CD4-positive, alpha-beta T cell (primary cell): ENCODE measurements around the gene SOX3. TPM values are rescaled to one million over a fixed set of nuclear protein-coding genes. Genes with fewer than 3 reads are reported as not detected.

Experiments used
- ATAC-seq: fragments of 200-7000 bp; cut with Tn5 transposase; one replicate; pipeline ENCODE4 v1.10.0; 2022; ENCODE audit warnings: mild to moderate bottlenecking; ENCODE audit not compliant: poor library complexity
- CTCF ChIA-PET: fragments of 350-600 bp; sonication (Branson Sonifier 250); formaldehyde crosslinking; loops from one replicate; lab custom pipeline; 2021; ENCODE audit warnings: antibody characterized with exemption, inconsistent platforms; lab: Charles Lee
- POLR2A ChIA-PET: fragments of 350-600 bp; sonication (Branson Sonifier 250); formaldehyde crosslinking; loops from one replicate; lab custom pipeline; 2021; ENCODE audit warnings: antibody characterized with exemption, inconsistent platforms; lab: Charles Lee
- DNase-seq, 14 experiments: peaks; one replicate each; pipeline ENCODE4 v3.0.0-alpha.2; 2013 to 2020; ENCODE audit warnings: mixed read lengths in 2 of 14
- H3K27ac ChIP-seq, 2 donors: one replicate each; pipeline versions ENCODE4 v1.5.1 to v1.7.0; 2013; ENCODE audit warnings: low read length in 2 of 2, low read depth in 1 of 2, mild to moderate bottlenecking in 1 of 2
- H3K27me3 ChIP-seq, 2 experiments: 1 replicate in 1 of 2; 2 replicates in 1 of 2; pipeline versions ENCODE4 v1.6.1 to v1.7.0; 2013; ENCODE audit warnings: low read length in 2 of 2, control low read depth in 1 of 2, mild to moderate bottlenecking in 1 of 2, moderate library complexity in 1 of 2; ENCODE audit not compliant: insufficient read depth in 2 of 2, control insufficient read depth in 1 of 2
- H3K36me3 ChIP-seq: one replicate; pipeline ENCODE4 v1.6.1; 2013; ENCODE audit warnings: low read length, control low read depth; ENCODE audit not compliant: insufficient read depth
- H3K4me1 ChIP-seq: one replicate; pipeline ENCODE4 v1.6.1; 2013; ENCODE audit warnings: low read length, control low read depth; ENCODE audit not compliant: insufficient read depth
- H3K4me3 ChIP-seq: one replicate; pipeline ENCODE4 v1.5.1; 2013; ENCODE audit warnings: mild to moderate bottlenecking, low read length, moderate library complexity
- H3K9me3 ChIP-seq, 2 experiments: 1 replicate in 1 of 2; 2 replicates in 1 of 2; pipeline versions ENCODE4 v1.6.1 to v1.7.0; 2013; ENCODE audit warnings: low read length in 2 of 2, mild to moderate bottlenecking in 2 of 2, control low read depth in 1 of 2, moderate library complexity in 1 of 2; ENCODE audit not compliant: control insufficient read depth in 1 of 2, insufficient read depth in 1 of 2
- H3K27ac Mint-ChIP-seq: one replicate; pipeline ENCODE4 v1.8.0; 2020; ENCODE audit warnings: mixed read lengths
- H3K27me3 Mint-ChIP-seq: one replicate; pipeline ENCODE4 v1.8.0; 2021; ENCODE audit warnings: mixed read lengths
- H3K36me3 Mint-ChIP-seq: one replicate; pipeline ENCODE4 v1.8.0; 2021; ENCODE audit warnings: low read depth, mixed read lengths
- H3K4me1 Mint-ChIP-seq: one replicate; pipeline ENCODE4 v1.8.0; 2021; ENCODE audit warnings: low read depth, mixed read lengths
- H3K4me3 Mint-ChIP-seq: one replicate; pipeline ENCODE4 v1.8.0; 2020; ENCODE audit warnings: mild to moderate bottlenecking, mixed read lengths
- H3K9me3 Mint-ChIP-seq: one replicate; pipeline ENCODE4 v1.8.0; 2020; ENCODE audit warnings: mixed read lengths
- intact Hi-C, 2 experiments: fragments of 100-400 bp; cut with DNase I in 1 of 2; cut with micrococcal nuclease in 1 of 2; formaldehyde crosslinking; loops; one replicate each; pipeline versions ENCODE4 v1.15.1 to v1.9.0; 2023 to 2025; cut with DNase I, micrococcal nuclease
- total RNA-seq, 174 experiments: library from RNA in 2 of 174; stranded (reverse) in 2 of 174; gene quantifications; one replicate each; pipeline ENCODE4 v1.2.3 and lab custom pipeline; 2021 to 2026
- TF ChIP-seq, protein P1 (sequence below): fragments of 200-600 bp; IDR thresholded peaks from one replicate; pipeline ENCODE4 v1.8.0; 2022; ENCODE audit warnings: antibody characterized with exemption, mild to moderate bottlenecking

SOX3 gene
- total RNA-seq, 2 experiments from 2014 or later = not detected

DNA sequence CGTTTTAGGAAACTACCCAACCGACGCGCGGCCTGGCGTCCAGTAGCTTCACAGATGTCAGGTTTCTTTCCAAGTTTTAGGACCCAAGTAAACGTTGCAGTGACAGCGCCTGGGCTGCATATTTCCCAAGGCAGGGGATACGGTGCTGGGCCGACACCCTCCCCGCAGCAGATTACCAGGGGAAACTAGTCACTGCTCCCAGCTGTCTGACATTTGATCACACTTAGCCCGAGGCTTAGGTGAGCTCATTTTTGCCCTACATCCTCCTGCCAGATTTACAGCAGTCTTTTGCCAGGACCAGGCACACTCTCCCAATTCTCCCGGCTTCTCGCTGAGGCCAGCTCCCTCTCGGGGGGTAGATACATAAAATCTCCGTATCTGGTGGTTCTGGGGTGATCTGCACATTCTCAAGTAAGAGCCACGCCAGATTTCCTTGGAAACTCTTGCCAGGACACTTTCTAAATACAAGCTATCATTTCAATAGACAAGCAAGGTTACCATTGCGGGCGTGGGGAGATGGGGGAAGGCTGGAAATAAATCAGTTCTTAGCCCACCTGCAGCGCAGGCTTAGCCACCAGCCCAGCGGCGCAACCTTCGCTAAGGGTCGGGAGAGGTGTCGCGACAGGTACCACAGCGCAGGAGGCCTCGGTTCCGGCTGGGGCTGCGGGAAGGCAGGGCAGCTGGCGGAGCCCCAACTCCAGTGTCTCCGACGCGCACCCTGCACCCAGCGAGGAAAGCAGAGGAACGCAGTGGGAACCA is 2.5 kb upstream of the SOX3 start:
- Mint-ChIP-seq H3K9me3 (no peaks in the 10 kb centered on the region), H3K36me3 (no peaks in the 10 kb centered on the region), H3K4me3 (no peak overlapping the region), H3K4me1 (no peaks in the 10 kb centered on the region), H3K27me3 (peaks cover 33% of the 10 kb centered on the region), H3K27ac (no peak overlapping the region)
- intact Hi-C loops = no loop called here
- TF ChIP-seq, protein P1, sequence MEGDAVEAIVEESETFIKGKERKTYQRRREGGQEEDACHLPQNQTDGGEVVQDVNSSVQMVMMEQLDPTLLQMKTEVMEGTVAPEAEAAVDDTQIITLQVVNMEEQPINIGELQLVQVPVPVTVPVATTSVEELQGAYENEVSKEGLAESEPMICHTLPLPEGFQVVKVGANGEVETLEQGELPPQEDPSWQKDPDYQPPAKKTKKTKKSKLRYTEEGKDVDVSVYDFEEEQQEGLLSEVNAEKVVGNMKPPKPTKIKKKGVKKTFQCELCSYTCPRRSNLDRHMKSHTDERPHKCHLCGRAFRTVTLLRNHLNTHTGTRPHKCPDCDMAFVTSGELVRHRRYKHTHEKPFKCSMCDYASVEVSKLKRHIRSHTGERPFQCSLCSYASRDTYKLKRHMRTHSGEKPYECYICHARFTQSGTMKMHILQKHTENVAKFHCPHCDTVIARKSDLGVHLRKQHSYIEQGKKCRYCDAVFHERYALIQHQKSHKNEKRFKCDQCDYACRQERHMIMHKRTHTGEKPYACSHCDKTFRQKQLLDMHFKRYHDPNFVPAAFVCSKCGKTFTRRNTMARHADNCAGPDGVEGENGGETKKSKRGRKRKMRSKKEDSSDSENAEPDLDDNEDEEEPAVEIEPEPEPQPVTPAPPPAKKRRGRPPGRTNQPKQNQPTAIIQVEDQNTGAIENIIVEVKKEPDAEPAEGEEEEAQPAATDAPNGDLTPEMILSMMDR = no peak
- Histone ChIP-seq H3K27me3 (peaks cover 20 to 45% of the 10 kb centered on the region in 2 experiments), H3K4me3 (no peak overlapping the region), H3K4me1 (no peaks in the 10 kb centered on the region), H3K9me3 (peaks cover 0 to 36% of the 10 kb centered on the region in 2 experiments), H3K36me3 (no peaks in the 10 kb centered on the region), H3K27ac (no peak overlapping the region)
- ChIA-PET POLR2A (interaction anchor here (1.0 kb wide), 1 partner anchor 9 kb away, joined by 3 read pairs; no protein-coding TSS in a partner anchor), CTCF (no interaction called here)
- no peak for DNase-seq
- no peak for ATAC-seq

DNA sequence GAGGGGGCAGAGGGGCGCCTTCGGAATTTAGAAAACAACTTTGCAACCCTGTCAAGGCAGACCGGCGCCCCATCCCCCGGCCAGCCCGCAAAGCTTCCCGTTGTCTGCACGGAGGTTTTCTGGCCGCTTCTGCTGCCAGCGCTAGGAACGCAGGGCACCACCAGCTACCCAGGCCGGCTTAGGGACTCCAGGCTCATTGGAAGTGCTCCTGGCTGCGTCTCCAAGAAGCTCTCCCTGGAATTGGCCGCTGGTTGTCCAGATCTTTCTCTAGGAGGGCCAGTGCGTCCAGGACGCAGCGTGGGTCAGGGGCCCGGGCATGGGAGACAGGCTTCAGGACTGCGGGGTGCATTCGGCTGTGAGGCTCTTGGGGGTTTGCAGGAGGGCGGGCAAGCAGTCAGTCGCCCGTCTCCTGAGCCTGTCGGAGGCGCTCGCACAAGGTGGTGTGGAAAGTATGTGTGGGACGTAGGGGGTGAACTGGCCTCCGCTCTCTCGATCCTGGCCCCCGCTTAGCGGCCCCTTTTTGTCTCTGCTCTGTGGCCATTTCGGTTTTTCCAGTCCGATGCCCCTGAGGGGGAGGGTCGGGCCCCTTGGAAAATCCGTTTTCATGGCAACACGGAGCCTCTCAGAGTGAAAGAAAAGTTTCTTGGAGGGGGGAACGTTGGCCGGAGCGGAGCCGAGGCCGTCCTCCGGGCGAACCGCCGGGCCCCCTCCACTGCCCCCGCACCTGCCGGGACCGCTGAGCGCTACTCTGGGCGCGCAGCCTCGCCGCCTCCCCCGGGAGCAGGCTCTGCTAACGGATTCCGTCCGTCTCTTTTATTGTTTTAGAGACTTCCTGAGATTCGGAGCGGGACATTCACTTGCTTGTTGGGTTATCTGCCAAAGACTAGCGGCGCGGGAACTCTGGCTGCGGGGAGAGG is 810 bp upstream of the SOX3 start:
- Mint-ChIP-seq H3K9me3 (no peaks in the 10 kb centered on the region), H3K27me3 (peaks cover 42% of the 10 kb centered on the region), H3K27ac (no peak overlapping the region), H3K4me3 (no peak overlapping the region), H3K36me3 (no peaks in the 10 kb centered on the region), H3K4me1 (no peaks in the 10 kb centered on the region)
- DNase-seq (no peak), ATAC-seq (no peak)
- H3K4me1 ChIP-seq = no peaks in the 10 kb centered on the region
- ChIA-PET POLR2A (no interaction called here), CTCF (no interaction called here)
- H3K27me3 ChIP-seq = peaks cover 26 to 53% of the 10 kb centered on the region in 2 experiments
- peaks cover 0 to 31% of the 10 kb centered on the region in 2 experiments for H3K9me3 ChIP-seq
- TF ChIP-seq, protein P1 = no peak
- H3K27ac ChIP-seq = no peak overlapping the region
- intact Hi-C loops = no loop called here
- no peaks in the 10 kb centered on the region for H3K36me3 ChIP-seq
- no peak overlapping the region for H3K4me3 ChIP-seq

GRCh38 chrX:140503714-140504351 is 1.0 kb downstream of the SOX3 start:
- TF ChIP-seq, protein P1 = no peak
- ChIA-PET CTCF (no interaction called here), POLR2A (no interaction called here)
- Histone ChIP-seq H3K27ac (no peak overlapping the region), H3K9me3 (peaks cover 0 to 24% of the 10 kb centered on the region in 2 experiments), H3K27me3 (peaks cover 20 to 57% of the 10 kb centered on the region in 2 experiments), H3K4me1 (no peaks in the 10 kb centered on the region), H3K36me3 (no peaks in the 10 kb centered on the region), H3K4me3 (no peak overlapping the region)
- Mint-ChIP-seq H3K27me3 (peaks cover 46% of the 10 kb centered on the region), H3K4me1 (no peaks in the 10 kb centered on the region), H3K4me3 (no peak overlapping the region), H3K36me3 (no peaks in the 10 kb centered on the region), H3K27ac (no peak overlapping the region), H3K9me3 (no peaks in the 10 kb centered on the region)
- intact Hi-C loops = no loop called here
- no peak for ATAC-seq
- no peak for DNase-seq
